Erythroblast (primary cell): ENCODE measurements around the gene CYP2C9.
A peak's percentile ranks its signal among the peaks of the same experiment; 100 is the strongest.

ENCODE experiments used
- DNase-seq, 2 experiments: peaks; one replicate each; lab custom pipeline; 2025; lab: John Stamatoyannopoulos, UW
- GATA1 ChIP-seq: IDR thresholded peaks from 2 replicates; pipeline ENCODE4 v1.6.1; 2011; ENCODE audit warnings: low read depth, mild to moderate bottlenecking, control low read depth, low read length, moderate library complexity
- POLR2A ChIP-seq: IDR thresholded peaks from 2 replicates; pipeline ENCODE4 v1.6.1; 2011; ENCODE audit warnings: mild to moderate bottlenecking, low read length

Gene CYP2C9

DNA sequence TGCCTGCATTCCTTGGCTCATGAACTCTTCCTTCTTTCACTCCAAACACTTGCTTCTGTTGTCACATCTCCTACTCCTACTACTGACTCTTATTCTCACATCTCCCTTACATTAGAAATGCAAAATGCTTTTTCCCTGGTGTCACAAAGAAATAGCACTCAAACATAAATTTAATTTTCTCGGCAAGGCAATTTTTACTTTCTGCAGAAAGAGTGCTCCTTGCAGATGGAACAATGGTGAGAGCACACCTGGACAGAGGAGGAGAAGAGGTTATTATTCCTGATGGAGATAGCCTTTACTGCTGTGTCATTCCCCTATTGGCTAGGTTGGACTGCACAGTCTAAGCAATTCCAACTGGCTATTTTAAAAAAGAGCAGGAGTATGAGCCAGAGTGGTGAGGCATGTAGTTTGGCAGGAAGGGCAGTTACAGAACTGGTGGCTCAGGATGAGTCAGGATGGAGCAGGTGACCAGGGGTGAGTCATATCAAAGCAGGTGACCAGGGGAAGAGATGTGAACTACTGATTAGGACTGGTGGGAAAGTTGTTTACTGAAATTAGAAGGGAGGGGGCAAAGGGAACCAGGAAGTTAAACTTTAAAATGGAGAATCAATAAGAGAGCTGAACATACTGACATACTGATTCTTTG is 52.9 kb downstream of the CYP2C9 start:
- TF ChIP-seq GATA1 (no peak), POLR2A (no peak)
- no peak for DNase-seq

DNA sequence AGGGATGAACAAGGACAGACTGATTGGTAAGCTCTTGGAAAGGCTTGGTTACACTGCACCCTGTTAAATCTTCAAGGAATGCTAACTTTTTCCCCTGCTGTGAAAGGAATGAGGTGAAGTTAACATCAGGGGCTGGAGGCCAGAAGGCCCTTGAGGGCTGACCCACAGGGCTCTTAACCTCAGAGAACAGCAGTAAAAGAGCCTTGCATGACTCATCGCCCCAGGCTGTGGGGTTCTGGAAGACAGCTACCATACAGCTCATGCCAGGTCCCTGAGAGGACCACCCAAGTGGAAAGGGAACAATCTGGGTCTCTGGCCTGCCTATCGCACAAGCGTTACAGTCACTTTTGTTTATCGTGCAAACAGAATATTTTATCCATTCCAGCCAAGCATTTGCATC is 54.4 kb downstream of the CYP2C9 start:
- TF ChIP-seq GATA1 (no peak), POLR2A (no peak)
- DNase-seq: no peak

DNA sequence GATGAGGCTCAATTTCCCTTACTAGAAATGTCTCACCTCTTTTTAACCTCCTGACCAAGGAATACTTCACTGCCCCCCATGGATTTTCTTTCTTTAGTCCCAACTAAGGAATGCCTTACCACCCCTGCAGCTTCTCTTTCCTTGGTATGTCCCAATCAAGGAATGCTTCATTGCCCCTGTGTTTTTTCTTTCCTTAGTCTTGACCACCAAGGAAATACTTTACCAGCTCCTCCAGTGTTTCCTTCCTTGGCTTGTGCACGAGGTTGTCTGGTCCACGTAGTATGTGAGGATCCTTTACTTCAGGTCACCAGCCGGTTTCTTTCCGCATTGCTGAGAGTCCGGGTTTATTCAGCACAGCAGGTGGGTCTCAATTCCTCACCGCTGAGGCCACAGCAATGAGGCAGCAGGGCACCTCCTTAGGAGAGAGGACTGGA is 59.3 kb downstream of the CYP2C9 start:
- no peak for TF ChIP-seq GATA1
- TF ChIP-seq POLR2A: no peak

DNA sequence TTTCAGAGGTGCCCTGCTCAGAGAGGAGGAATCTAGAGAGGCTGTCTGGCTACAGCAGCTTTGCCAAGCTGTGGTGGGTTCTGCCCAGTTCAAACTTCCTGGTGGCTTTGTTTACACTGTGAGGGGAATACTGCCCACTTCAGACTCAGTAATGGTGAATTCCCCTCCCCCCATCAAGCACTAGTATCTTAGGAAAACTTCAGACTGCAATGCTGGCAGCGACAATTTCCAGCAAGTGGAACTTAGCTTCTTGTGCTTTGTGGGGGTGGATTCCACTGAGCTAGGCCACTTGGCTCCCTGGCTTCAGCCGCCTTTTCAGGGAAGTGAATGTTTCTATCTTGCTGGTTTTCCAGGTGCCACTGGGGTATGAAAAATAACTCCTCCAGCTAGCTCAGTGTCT is 88.0 kb downstream of the CYP2C9 start:
- TF ChIP-seq GATA1 (no peak), POLR2A (no peak)
- DNase-seq: no peak

More for the DNA sequence above, 59.3 kb downstream of the CYP2C9 start:
- DNase-seq: no peak

DNA sequence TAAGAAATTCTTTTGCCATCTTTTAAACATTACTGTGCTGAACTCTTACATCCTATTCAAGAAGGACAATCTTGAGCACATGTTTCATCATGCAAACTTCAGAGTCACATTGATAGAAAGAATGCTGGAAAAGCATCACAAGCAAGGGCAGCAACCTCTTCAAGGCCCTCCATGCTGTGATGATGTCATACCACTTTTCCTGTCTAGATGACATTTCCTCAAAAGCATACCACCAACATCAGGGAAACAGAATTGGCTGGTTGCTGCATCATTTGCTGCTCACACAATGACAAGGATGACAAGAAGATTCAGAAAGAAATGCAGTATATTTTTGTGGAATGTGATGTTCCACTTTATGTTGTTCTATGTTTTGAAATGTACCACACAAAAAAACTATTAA is 93.2 kb downstream of the CYP2C9 start:
- DNase-seq: peak in 1 of 2 experiments; percentile 27
- TF ChIP-seq GATA1: no peak
- no peak for TF ChIP-seq POLR2A

DNA sequence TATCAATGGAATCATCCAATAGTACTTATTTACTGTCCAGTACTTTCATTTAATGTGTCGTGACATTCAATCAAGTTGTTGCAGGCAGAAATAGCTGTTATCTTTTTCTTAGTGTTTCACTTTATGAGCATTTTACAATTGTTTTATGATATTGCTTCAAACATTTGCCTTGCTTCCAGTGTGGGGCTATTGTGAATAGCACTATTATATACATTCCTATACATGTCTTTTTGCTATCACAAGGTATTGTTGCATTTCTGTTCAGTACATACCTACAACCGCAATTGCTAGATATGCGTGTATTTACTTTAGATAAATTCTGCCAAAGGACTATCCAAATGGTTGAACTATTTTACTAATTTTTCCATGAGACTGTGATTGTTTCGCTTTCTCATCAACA is 95.9 kb downstream of the CYP2C9 start:
- TF ChIP-seq POLR2A (no peak), GATA1 (no peak)
- DNase-seq: no peak

DNA sequence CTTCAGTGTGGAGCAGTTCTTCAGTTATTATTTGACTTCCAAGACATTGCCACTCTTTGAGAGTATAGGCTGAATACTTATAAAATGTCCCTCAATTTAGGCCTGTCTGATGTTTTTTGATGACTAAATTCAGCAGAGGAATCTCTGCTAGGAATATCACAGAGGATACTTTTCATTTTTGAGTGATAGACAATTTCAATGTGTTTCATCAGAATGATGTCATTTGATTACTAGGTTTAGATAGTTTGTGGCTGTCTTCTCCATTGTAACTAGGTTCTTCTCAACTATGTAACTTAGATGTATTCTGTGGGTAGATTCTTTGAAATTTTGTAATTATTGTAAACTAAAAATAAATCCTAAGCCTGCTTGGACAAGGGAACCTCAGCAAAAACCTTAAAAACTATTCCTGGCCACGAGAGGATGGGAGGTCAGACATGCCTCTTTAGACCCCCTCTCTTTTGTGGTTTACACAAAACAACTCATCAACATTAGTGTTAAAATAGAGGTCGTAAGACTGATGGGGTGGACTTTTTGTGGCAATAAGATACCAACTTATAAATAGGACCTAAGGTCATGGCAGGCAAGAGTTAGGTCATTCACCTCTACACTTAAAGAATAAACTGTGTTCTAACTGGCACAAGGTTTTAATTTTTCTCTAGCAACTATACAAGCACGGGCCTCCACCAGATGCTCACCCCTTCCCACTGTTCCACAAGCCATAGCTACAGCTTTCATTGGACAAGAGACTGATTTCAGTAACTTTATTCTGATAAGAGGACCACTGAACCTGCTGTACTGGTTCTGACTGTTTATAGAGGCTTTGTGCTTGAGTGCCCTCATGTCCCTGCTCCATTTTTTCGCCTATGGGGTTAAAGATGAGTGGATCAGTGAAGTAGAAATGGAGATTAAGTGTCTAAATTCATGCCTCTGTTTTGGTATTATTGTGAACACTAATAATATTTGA is 97.2 kb downstream of the CYP2C9 start:
- TF ChIP-seq POLR2A: no peak
- DNase-seq: peak in 1 of 2 experiments; percentile 47

DNA sequence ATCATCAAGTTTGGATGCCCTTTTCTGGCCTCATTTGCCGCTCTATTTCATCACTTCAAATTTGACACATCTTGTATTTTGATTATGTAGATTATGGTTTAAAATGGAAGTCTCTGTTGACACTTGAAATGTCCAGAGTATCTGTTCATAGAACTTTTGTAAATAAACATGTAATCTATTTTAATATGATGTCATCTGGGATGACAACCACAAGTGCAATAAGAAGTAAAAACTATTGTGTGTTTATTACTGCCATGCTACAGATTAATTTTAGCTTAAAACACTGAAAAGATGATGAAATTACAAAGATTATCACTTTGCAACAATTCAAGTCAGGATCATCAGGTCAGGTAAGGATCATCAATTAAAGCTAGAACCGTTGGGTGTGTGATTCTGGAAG is 100.8 kb downstream of the CYP2C9 start:
- TF ChIP-seq POLR2A (no peak), GATA1 (no peak)
- DNase-seq: peak in 1 of 2 experiments; percentile 10
